H4 (cell line): ENCODE measurements around the gene AKIRIN1. TPM values are rescaled to one million over a fixed set of nuclear protein-coding genes. Genes with fewer than 3 reads are reported as not detected.
"Not testable (repeated sequence)": the region's sequence is repeated elsewhere in the genome, so short reads cannot be mapped to it uniquely, and the experiment has no call there.

ENCODE experiments used
- DNase-seq: peaks from one replicate; pipeline ENCODE4 v3.0.0-alpha.2; 2015; ENCODE audit warnings: low spot score
- total RNA-seq: library from RNA; depleted of rRNA; stranded (reverse); fragments of >200 nt; shearing (Covaris generic); gene quantifications from 2 replicates; pipeline ENCODE4 v1.2.3, GENCODE V29; 2014; rRNA removed

The AKIRIN1 gene
- total RNA-seq, 1 experiment from 2014 or later = 36.3 TPM

DNA sequence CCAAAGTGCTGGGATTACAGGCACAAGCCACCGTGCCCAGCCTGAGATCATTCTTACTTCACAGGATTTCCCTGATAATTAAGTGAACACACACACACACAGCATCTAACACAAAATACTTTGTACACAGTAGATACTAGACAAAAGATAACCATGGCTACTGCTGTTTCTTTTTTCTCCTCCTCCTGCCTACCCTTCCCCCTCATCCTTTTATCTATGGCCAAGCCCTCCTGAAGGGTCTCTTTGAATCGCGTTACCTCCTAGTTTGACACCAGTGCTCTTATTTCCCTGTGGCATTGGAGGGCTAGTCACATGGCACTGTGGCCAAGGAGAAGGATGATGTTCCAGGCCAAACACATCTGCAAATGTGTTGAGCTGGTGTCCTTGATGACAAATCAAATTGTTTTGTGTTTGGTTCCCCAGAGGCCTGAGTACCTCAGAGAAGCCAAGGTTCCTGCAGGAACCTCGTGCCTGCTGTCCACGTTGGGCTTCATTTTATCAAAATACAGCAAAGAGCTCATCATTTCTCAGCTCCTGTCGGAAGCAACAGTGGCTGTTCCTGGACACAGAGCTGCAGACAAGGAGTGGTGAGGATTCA is 55.6 kb downstream of the AKIRIN1 start:
- no peak for DNase-seq

DNA sequence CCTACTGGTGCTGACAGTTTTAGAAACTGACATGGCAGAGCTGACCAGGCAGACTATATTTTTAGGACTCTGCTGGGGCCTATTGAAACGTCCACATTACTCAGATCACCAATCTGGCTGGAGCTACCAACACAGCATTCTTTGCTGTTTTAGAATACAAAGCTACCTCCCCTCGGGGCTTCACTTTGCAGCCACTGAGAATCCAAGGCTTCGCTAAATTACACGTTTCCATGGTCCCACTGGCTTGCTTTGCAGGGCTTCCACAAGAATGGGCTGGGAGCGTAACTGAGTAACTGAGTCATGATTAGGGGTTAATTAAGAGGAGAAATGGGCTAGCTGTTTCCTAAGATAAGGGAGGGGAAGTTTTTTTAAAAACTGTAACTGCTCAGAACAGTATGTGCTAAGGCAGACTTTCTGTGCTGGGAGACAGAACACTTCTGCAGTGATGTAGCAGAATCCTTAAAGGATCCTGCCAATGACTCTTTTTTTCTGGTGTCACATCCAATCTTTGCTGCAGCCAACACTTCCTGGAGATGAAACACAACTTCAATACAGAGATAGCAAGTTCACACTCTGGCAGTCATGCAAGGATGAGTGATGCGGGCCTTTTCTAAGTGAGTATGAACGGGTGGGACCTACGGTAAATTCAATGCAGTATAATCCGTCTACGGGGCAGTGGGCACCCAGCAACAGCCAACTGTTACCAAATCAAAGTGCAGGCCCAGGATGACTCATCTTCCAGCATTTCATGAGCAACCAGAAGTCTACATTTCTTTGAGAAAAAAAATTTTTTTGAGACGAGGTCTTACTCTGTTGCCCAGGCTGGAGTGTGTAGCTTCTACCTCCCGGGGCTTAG is 56.5 kb downstream of the AKIRIN1 start:
- peak; percentile 48 for DNase-seq

DNA sequence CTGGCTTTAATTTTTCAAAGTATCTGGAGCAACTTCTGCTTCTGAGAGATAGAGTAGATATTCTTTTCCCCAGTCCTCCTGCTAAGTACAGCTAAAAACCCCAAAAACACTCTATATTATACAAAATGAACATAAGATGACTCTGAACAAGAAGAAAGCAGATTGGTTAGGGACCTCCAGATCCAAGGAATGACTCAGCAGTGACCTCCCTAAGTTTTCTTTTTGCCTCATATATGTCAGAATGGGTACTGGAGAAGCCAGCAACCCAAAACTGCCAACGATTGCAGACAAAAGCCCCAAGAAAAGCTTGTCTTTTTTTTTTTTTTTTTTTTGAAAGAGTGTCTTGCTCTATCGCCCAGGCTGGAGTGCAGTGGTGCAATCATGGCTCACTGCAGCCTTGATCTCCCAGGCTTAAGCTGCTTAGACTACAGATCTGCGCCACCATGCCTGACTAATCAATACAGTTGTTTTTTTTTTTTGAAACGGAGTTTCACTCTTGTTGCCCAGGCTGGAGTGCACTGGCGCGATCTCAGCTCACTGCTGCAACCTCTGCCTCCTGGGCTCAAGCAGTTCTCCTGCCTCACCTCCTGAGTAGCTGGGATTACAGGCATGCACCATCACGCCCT is 57.8 kb downstream of the AKIRIN1 start:
- DNase-seq = no peak

DNA sequence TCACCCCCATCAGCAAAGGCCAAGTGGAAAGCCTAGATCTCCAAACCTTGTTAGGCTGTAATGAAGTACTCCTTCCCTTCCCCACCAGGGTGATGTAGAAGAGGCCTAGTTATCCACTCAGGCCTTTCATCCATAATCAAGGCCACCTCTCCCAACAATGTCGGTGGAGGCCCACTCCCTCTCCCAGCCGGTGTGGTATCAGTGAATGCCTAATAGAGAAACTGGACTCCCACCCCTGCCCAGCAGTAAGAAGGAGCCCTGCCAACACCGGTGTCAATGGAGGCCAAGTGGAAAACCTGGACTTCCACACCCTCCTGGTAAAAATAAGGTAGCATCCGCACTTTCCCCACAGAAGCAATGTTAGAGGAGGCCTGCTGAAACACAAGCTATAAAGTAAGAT is 58.9 kb downstream of the AKIRIN1 start:
- DNase-seq = no peak

DNA sequence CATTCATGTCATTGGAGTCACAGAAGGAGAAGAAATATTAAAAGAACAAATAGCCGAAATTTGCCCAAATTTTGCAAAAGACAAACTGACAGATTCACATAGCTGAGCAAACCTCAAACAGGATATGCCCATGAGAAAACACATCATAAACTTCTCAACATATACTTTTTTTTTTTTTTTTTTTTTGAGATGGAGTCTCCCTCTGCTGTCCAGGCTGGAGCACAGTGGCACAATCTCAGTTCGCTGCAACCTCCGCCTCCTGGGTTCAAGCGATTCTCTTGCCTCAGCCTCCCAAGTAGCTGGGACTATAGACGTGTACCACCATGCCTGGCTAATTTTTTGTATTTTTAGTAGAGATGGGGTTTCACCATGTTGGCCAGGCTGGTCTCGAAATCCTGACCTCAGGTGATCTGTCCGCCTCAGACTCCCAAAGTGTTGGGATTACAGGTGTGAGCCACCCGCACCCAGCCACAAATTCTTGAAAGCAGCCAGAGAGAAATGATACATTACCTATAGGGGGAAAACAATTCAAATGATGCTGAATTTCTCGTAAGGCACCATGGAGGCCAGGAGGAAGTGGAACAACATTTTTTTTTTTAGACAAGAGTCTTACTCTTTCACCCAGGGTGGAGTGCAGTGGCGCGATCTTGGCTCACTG is 60.2 kb downstream of the AKIRIN1 start:
- not testable (repeated sequence) for DNase-seq

DNA sequence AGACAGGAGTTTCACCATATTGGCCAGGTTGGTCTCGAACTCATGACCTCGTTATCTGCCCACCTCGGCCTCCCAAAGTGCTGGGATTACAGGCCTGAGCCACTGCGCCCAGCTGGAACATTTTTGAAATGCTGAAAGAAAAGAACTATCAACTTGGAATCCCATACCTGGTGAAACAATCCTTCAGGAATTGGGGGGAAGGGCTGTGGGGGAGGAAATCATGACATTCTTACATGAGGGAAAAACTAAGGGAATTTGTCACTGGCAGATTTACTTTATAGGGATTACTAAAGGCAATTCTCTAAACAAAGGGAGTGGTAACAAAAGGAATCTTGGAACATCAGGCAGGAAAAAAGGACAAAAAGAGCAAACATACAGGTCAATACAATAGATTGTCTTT is 60.9 kb downstream of the AKIRIN1 start:
- no peak for DNase-seq

DNA sequence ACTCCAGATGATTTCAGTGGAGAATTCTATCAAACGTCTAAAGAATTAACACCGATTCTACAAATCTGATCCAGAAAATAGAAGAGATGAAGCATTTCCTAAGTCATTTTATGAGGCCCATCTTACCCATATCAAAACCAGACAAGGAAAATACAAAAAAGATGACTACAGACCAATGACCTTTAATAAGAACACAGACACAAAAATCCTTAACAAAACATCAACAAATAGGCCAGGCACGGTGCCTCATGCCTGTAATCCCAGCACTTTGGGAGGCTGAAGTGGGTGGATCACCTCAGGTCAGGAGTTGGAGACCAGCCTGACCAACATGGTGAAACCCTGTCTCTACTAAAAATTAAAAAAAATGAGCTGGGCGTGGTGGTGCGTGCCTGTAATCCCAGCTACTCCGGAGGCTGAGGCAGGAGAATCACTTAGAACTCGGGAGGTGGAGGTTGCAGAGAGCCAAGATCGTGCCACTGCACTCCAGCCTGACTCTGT is 64.2 kb downstream of the AKIRIN1 start:
- not testable (repeated sequence) for DNase-seq

Other genes with a start within 250 kb of the AKIRIN1 start
- 13.0 and 17.3 TPM in 2 replicates for gene RRAGC, start 131.5 kb upstream of the AKIRIN1 start, total RNA-seq
- 40.4 and 53.0 TPM in 2 replicates for gene MYCBP, start 117.9 kb upstream of the AKIRIN1 start, total RNA-seq
- not detected in 2 replicates for gene GJA9, start 109.7 kb upstream of the AKIRIN1 start, total RNA-seq
- gene RHBDL2, start 49.4 kb upstream of the AKIRIN1 start, total RNA-seq = not detected in 2 replicates
- gene NDUFS5, start 35.1 kb downstream of the AKIRIN1 start, total RNA-seq = 850 and 1,035 TPM in 2 replicates
- 34.1 and 38.6 TPM in 2 replicates for gene MACF1, start 213.4 kb downstream of the AKIRIN1 start, total RNA-seq